MM.1S (cell line): ENCODE results near the gene ADD3.

Experiments used
- EZH2 ChIP-seq: fragments of 300-600 bp; sonication (generic); optimal IDR thresholded peaks from 2 replicates; pipeline ENCODE3; 2017; ENCODE audit warnings: low read depth, mild to moderate bottlenecking, antibody characterized with exemption, low read length, mixed read lengths
- TF ChIP-seq, protein P1 (sequence below): fragments of 300-600 bp; sonication (generic); IDR thresholded peaks from 2 replicates; pipeline ENCODE4 v1.5.1; 2016; ENCODE audit warnings: antibody characterized with exemption, low read length, mixed read lengths

DNA sequence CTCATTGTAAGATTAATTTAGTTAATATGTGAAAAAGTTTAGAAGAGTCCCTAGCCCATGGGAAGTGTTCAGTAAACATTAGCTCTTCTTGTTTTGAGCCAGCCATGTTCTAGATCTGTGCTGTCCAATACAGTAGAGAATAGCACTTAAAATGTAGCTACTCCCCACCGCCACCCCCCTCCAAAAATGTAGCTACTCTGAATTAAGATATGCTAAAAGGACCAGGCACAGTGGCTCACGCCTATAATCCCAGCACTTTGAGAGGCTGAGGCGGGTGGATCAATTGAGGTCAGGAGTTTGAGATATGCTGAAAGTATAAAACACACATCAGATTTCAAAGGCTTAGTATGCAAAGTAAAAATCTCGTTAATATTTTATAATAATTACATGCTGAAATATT lies 152.3 kb downstream of the ADD3 start:
- TF ChIP-seq, protein P1, sequence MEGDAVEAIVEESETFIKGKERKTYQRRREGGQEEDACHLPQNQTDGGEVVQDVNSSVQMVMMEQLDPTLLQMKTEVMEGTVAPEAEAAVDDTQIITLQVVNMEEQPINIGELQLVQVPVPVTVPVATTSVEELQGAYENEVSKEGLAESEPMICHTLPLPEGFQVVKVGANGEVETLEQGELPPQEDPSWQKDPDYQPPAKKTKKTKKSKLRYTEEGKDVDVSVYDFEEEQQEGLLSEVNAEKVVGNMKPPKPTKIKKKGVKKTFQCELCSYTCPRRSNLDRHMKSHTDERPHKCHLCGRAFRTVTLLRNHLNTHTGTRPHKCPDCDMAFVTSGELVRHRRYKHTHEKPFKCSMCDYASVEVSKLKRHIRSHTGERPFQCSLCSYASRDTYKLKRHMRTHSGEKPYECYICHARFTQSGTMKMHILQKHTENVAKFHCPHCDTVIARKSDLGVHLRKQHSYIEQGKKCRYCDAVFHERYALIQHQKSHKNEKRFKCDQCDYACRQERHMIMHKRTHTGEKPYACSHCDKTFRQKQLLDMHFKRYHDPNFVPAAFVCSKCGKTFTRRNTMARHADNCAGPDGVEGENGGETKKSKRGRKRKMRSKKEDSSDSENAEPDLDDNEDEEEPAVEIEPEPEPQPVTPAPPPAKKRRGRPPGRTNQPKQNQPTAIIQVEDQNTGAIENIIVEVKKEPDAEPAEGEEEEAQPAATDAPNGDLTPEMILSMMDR: no peak
- no peak for TF ChIP-seq EZH2
